HEK293T (cell line): ENCODE results near the gene GRID2.

Experiments used
- BHLHE40 ChIP-seq: fragments of 450-650 bp; IDR thresholded peaks from 2 replicates; pipeline ENCODE4 v1.6.1; 2016; ENCODE audit warnings: mild to moderate bottlenecking, moderate library complexity, borderline replicate concordance
- CTBP1 ChIP-seq: fragments of 450-650 bp; IDR thresholded peaks from 2 replicates; pipeline ENCODE4 v1.6.1; 2016; ENCODE audit warnings: borderline replicate concordance
- ELF4 ChIP-seq: fragments of 450-650 bp; IDR thresholded peaks from 2 replicates; pipeline ENCODE4 v1.6.1; 2017; ENCODE audit warnings: antibody characterized with exemption
- FOXA1 ChIP-seq: fragments of 450-650 bp; IDR thresholded peaks from 2 replicates; pipeline ENCODE4 v1.6.1; 2016; ENCODE audit warnings: mild to moderate bottlenecking
- FOXK2 ChIP-seq: fragments of 450-650 bp; IDR thresholded peaks from 2 replicates; pipeline ENCODE4 v1.6.1; 2016; ENCODE audit warnings: mild to moderate bottlenecking
- FOXM1 ChIP-seq: fragments of 450-650 bp; IDR thresholded peaks from 2 replicates; pipeline ENCODE4 v1.6.1; 2017; ENCODE audit warnings: mild to moderate bottlenecking, borderline replicate concordance
- HDGF ChIP-seq: fragments of 450-650 bp; IDR thresholded peaks from 2 replicates; pipeline ENCODE4 v1.6.1; 2017; ENCODE audit warnings: antibody characterized with exemption, borderline replicate concordance
- L3MBTL2 ChIP-seq: fragments of 450-650 bp; conservative IDR thresholded peaks from 2 replicates; pipeline ENCODE4 v1.6.1; 2016; ENCODE audit warnings: mild to moderate bottlenecking
- SP1 ChIP-seq: fragments of 450-650 bp; IDR thresholded peaks from 2 replicates; pipeline ENCODE4 v1.6.1; 2017
- SUZ12 ChIP-seq: fragments of 450-650 bp; IDR thresholded peaks from 2 replicates; pipeline ENCODE4 v1.6.1; 2016; ENCODE audit warnings: mild to moderate bottlenecking
- TARDBP ChIP-seq: fragments of 450-650 bp; IDR thresholded peaks from 2 replicates; pipeline ENCODE4 v1.6.1; 2016
- ZNF384 ChIP-seq: fragments of 450-650 bp; IDR thresholded peaks from 2 replicates; pipeline ENCODE4 v1.6.1; 2016
- TF ChIP-seq, protein P1 (sequence below): fragments of 450-650 bp; IDR thresholded peaks from 2 replicates; pipeline ENCODE4 v1.6.1; 2016

GRCh38 chr4:92524131-92524530 is 220.4 kb downstream of the GRID2 start:
- TF ChIP-seq SUZ12 (no peak), SP1 (no peak), BHLHE40 (no peak), HDGF (no peak), FOXK2 (no peak), FOXA1 (no peak), FOXM1 (no peak), L3MBTL2 (no peak), TARDBP (no peak), ELF4 (no peak), ZNF384 (no peak), CTBP1 (no peak)
- TF ChIP-seq, protein P1, sequence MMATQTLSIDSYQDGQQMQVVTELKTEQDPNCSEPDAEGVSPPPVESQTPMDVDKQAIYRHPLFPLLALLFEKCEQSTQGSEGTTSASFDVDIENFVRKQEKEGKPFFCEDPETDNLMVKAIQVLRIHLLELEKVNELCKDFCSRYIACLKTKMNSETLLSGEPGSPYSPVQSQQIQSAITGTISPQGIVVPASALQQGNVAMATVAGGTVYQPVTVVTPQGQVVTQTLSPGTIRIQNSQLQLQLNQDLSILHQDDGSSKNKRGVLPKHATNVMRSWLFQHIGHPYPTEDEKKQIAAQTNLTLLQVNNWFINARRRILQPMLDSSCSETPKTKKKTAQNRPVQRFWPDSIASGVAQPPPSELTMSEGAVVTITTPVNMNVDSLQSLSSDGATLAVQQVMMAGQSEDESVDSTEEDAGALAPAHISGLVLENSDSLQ: no peak
